HG03108 (cell line): Measurements from ENCODE around the gene LILRB3.
"Not testable (repeated sequence)": the region's sequence is repeated elsewhere in the genome, so short reads cannot be mapped to it uniquely, and the experiment has no call there.

Experiments
- ATAC-seq: cut with Tn5 transposase; IDR thresholded peaks from one replicate; pipeline ENCODE4 v1.9.1; 2021; ENCODE audit warnings: moderate library complexity; ENCODE audit not compliant: unreplicated experiment

Gene LILRB3

DNA sequence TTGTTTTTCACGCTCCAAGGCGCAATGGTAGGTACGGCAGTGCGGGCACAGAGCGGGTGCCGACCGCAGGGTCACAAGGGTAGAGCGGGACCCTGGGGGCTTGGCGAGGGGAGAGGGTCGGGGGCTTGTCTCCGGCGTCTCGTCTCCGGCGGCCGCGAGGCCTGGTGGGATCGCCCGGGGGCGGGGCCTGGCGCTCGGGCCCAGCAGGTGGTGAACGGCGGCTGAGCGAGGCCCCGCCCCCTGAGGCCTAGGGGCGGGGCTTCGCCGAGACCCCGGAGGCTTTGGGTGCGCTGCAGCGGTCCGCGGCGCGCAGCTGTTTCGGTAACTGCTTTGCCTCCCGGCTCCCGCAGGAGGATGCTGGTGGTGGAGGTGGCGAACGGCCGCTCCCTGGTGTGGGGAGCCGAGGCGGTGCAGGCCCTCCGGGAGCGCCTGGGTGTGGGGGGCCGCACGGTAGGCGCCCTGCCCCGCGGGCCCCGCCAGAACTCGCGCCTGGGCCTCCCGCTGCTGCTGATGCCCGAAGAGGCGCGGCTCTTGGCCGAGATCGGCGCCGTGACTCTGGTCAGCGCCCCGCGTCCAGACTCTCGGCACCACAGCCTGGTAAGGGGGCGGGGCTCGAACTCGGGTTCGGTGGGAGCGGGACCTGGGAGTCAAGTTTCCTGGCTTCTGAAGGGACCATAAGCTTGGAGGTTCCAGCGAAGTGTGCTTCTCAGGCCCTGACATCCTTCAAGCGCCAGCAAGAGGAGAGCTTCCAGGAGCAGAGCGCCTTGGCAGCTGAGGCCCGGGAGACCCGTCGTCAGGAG lies 31.6 kb downstream of the LILRB3 start, which contains the start of gene TSEN34:
TSS of gene TSEN34 (plus strand) at position 298 of the 800 bp plus-strand sequence. CDS start at position 355, 57 bp downstream.
- peak; percentile 21 for ATAC-seq

DNA sequence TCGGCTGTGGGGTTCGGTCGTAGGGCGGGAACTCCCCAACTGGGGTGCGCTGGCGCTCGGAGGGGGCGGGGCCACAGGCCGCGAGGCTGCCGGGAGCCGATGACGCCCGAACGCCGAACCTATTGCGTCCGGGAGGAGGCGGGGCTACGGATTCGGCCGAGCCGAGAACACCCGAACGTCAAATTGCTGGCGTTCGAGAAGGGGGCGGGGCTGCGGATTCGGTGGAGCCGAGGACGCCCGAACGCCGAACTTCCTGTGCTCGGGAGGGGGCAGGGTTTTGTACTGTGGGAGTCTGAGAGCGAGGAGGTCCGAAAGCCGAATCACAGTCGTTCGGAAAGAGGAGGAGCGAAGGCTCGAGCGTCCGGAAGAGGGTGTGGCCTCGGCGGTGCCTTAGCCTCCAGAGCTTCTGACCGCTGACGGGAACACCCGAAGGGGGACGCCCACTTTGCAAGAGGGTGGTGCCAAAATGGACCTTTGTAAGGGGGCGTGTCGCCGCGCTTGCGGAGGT lies 32.2 kb downstream of the LILRB3 start:
- ATAC-seq: peak; percentile 41

DNA sequence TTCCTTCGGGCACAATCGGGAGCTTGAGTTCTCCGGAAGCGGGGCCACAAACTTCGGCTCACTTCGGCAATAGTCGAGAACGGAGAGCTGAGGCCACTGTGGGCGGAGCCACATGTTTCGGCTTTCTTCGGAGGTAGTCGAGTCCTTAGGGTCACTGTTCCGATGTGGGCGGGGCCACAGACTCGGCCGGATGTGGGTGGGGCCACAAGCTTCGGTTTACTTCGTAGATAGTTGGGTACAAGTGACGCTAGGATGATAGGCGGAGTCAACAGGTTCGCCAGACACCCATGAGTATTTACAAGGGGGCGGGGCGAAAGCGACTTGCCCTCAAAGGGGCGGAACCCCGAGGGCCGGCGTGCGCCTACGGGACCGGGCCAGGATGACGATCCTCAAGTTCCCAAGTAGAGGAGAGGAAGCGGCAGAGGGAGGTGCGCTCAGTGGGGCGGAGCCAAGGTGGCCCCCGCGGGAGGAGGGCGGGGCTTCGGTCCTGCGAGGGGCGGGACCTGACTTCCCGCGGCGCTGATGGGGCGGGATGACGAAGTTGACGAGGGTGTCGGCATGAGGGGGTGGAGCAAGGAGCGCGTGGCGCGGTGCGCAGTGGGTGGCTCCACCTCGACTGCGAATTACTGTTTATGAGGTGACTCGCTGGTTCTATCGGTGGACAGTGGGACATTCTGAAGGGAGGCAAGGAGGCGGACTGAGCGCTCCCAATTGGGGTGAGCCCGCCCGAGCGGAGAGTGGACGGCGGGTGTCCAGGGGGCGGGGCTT lies 32.9 kb downstream of the LILRB3 start:
- peak; percentile 37 for ATAC-seq

- peak; percentile 36 for ATAC-seq
Observed at GRCh38 chr19:54189145-54189734, 33.6 kb downstream of the LILRB3 start, which contains the start of gene MBOAT7. Gene MBOAT7 (minus strand): TSS chr19:54189580. CDS start chr19:54188508, 1,072 bp downstream.

- ATAC-seq: no peak
Observed at GRCh38 chr19:54188215-54188871, 34.5 kb downstream of the LILRB3 start.

DNA sequence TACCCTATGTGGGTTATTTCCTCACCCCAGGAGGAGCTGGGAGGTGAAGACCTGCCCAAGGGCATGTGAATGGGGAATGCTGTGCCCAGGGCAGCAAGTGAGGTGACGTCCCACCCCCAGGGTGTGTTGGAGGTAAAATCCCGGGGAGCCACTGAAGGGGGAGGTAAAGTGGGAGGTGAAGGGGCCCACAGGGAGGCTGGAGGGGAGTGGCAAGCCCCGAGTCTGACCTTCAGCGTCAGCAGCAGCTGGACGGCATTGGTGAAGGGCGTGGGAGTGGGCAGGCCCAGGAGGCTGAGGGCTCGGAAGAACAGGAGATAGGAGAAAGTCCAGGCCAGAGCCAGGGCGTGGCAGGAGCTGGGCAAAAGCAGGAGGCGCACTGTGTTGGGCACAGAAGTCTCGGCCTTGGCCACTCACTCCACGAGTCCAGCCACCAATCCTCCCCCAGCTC lies 35.8 kb downstream of the LILRB3 start:
- no peak for ATAC-seq

DNA sequence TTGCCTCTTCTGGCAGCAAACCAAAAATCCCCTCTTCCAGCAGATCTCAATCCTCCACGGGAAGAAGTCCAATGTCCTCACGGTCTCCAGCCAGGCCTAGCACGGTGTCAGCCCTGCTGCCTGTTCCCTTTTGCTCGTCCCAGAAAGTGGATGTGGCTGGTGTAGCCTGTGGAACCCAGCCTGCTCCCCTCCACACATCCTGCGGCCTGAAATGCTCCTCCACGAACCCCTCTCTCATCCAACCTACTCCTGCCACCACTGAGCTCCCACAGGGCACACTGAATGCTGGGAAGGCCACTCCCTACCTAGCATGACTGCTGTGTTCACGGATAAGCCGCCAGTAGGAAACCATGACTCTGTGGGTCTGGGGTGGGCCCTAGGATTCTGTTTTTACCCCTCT lies 36.5 kb downstream of the LILRB3 start:
- ATAC-seq: no peak

DNA sequence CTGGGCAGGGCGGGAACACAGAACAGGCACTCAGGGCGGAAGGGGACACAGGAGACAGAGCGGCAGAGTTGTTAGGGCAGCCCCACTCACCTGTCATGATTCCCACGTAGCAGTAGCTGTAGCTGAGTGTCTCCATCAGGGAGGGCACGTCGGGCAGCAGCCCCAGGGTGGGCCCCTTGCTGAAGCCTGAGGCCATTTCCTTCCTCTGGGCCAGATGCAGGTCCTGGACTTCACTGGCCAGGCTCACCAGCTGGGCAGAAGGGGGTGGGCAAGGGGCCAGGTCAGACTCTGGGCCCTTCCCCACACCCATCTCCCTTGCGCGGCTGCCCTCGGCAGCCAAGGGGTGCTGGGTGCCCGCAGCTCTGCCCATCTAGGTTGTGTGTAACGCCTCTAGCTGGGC lies 39.4 kb downstream of the LILRB3 start:
- ATAC-seq: no peak

DNA sequence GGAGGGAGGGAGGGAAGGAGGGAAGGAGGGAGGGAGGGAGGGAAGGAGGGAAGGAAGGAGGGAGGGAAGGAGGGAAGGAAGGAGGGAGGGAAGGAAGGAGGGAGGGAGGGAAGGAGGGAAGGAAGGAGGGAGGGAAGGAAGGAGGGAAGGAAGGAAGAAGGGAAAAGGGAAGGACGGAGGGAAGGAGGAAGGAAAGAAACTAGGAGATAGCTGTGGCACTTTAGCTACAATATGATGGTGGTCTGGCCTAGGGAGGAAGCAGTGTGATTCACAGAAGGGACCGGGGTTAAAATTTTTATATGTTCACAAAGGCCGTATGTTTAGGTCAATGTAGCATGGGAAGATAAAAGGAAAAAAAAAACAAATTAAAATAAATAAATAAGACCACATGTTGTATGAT lies 40.9 kb downstream of the LILRB3 start:
- not testable (repeated sequence) for ATAC-seq

DNA sequence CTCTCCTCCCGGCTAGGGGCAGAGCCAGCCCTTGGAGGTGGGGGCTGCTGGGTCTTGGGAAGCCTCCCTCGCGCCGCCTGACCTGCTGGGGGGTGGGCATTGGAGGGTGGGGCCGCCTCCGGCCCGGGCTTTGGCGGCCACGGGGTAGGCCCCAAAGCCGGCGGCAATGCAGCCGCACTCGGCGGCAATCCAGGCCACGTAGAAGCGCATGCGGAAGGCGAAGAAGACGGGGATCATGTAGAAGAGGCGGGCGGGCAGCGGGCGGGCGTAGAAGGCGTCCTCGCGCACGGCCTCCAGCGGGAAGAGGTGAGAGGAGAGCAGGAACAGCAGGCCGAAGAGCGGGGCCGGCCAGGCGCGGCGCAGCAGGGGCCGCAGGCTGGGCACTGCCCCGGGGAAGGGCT lies 42.1 kb downstream of the LILRB3 start:
- ATAC-seq: no peak

- no peak for ATAC-seq
Observed at GRCh38 chr19:54179921-54180461, 42.8 kb downstream of the LILRB3 start.

- no peak for ATAC-seq
Observed at GRCh38 chr19:54179262-54179852, 43.5 kb downstream of the LILRB3 start.

- ATAC-seq: no peak
Observed at GRCh38 chr19:54178581-54179261, 44.1 kb downstream of the LILRB3 start.

- no peak for ATAC-seq
Observed at GRCh38 chr19:54173951-54174834, 48.6 kb downstream of the LILRB3 start.

GRCh38 chr19:54173359-54173699 lies 49.5 kb downstream of the LILRB3 start:
- no peak for ATAC-seq

GRCh38 chr19:54172471-54173358 lies 50.1 kb downstream of the LILRB3 start, which contains the start of gene TMC4:
Gene TMC4 (minus strand): TSS chr19:54173160. CDS start chr19:54173117, 43 bp downstream.
- no peak for ATAC-seq

GRCh38 chr19:54171736-54172431 lies 50.9 kb downstream of the LILRB3 start:
- not testable (repeated sequence) for ATAC-seq
